ENCODE measurements around the gene PCGF3.
"Not testable (repeated sequence)": the region's sequence is repeated elsewhere in the genome, so short reads cannot be mapped to it uniquely, and the experiment has no call there.

Gene PCGF3

DNA sequence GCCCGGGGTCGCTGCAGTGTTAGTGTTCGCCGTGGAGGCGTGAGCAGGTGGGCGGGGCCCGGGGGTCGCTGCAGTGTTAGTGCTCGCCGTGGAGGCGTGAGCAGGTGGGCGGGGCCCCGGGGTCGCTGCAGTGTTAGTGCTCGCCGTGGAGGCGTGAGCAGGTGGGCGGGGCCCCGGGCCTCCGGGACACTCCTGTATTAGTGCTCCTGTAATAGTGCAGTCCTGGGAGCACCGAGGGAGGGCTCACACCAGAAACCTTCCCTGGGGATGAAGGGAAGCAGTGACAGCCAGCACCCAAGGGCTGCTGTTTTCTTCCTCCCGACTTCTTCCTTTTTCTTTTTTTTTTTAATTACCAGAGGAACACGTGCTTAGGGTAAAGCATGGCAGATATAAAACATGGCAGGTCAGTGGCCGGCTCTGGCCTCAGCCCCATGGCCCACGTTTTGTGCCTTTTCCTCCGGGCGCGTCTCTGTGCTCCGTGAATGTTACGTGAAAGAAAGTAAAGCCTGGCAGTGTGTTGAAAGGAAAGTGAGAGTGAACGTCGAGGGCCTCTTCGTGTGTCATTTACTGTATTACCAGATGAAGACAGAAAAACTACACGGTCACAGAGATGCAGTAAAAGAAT is 42.0 kb downstream of the PCGF3 start:
- no peak overlapping the region for H3K4me3 ChIP-seq (ENCODE audit: control insufficient read depth, low read depth, low read length)
- TF ChIP-seq, protein P1, sequence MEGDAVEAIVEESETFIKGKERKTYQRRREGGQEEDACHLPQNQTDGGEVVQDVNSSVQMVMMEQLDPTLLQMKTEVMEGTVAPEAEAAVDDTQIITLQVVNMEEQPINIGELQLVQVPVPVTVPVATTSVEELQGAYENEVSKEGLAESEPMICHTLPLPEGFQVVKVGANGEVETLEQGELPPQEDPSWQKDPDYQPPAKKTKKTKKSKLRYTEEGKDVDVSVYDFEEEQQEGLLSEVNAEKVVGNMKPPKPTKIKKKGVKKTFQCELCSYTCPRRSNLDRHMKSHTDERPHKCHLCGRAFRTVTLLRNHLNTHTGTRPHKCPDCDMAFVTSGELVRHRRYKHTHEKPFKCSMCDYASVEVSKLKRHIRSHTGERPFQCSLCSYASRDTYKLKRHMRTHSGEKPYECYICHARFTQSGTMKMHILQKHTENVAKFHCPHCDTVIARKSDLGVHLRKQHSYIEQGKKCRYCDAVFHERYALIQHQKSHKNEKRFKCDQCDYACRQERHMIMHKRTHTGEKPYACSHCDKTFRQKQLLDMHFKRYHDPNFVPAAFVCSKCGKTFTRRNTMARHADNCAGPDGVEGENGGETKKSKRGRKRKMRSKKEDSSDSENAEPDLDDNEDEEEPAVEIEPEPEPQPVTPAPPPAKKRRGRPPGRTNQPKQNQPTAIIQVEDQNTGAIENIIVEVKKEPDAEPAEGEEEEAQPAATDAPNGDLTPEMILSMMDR (IDR thresholded peaks at IDR 0.05; ENCODE audit: control insufficient read depth, insufficient read depth, low read depth, low read length, missing control alignments) = no peak
- DNase-seq (ENCODE audit: low read depth) = no peak

GRCh38 chr4:748461-748860 is 42.8 kb downstream of the PCGF3 start:
- no peak for DNase-seq (ENCODE audit: low read depth)
- H3K4me3 ChIP-seq (ENCODE audit: control insufficient read depth, low read depth, low read length) = no peak overlapping the region
- TF ChIP-seq, protein P1 (IDR thresholded peaks at IDR 0.05; ENCODE audit: control insufficient read depth, insufficient read depth, low read depth, low read length, missing control alignments) = no peak

GRCh38 chr4:749698-750666 is 44.4 kb downstream of the PCGF3 start:
- TF ChIP-seq, protein P1 (IDR thresholded peaks at IDR 0.05; ENCODE audit: control insufficient read depth, insufficient read depth, low read depth, low read length, missing control alignments) = no peak
- DNase-seq (ENCODE audit: low read depth) = no peak

DNA sequence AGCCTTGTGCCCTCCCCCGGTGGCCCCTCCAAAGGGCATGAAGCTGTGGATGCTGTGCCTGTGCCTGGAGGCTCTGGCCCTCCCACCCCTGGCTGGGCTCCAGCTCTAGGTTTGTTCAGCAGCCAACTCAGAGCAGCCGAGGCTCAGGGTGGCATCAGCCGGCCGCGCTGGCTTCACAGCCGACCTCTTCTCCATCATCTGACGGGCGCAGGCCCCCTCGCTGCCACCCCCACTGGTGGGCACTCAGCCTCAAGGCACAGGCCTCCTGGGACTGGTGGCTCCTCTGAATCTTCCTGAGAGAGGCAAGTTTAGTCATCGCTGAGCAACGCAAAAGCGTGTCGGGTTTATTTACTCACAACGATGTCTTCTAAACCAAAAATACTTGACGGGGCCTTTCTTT is 46.0 kb downstream of the PCGF3 start:
- H3K4me3 ChIP-seq (ENCODE audit: control insufficient read depth, low read depth, low read length) = no peak overlapping the region
- TF ChIP-seq, protein P1 (IDR thresholded peaks at IDR 0.05; ENCODE audit: control insufficient read depth, insufficient read depth, low read depth, low read length, missing control alignments) = no peak
- no peak for DNase-seq (ENCODE audit: low read depth)

More at GRCh38 chr4:749698-750666, 44.4 kb downstream of the PCGF3 start:
- no peak overlapping the region for H3K4me3 ChIP-seq (ENCODE audit: control insufficient read depth, low read depth, low read length)

DNA sequence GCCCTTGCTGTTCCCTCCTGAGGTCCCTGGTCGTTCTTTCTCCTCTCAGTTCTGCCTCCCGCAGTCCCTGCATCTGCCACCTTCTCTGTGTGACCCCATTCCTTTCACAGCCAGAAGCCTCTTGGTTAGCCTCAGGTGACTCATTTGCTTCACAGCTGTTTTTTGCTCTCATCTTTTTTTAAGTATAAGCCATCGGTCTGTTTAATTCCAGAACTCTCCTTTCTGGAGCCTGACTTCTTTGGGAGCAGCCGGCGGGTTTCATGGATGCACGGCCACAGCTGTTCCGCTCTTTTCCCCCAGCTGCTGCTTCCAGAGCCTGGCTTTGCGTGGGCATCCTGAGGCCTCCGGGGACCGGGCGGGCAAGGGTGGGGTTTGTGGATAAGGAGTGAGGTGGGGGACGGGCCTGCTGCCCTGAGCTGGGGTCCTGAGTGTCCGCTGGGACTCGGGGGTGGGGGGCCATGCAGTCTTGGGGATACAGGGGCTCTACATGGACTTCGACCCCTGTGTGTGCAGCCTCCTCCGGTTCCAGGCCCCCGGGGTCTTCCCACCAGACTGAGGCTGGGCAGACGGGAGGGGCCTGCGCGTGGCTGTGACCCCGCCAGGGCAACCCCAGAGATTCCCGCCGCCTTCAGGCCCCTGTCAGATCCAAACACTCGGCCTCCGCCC is 46.7 kb downstream of the PCGF3 start:
- no peak for DNase-seq (ENCODE audit: low read depth)
- no peak overlapping the region for H3K4me3 ChIP-seq (ENCODE audit: control insufficient read depth, low read depth, low read length)
- TF ChIP-seq, protein P1 (IDR thresholded peaks at IDR 0.05; ENCODE audit: control insufficient read depth, insufficient read depth, low read depth, low read length, missing control alignments) = no peak

- DNase-seq (ENCODE audit: low read depth); H3K4me3 ChIP-seq (ENCODE audit: control insufficient read depth, low read depth, low read length): not testable (repeated sequence)
Measured at GRCh38 chr4:753186-753585, 47.6 kb downstream of the PCGF3 start.

Data from AG09309 (cell line).